HepG2 (cell line): ENCODE measurements around the gene RGS13. TPM values are rescaled to one million over a fixed set of nuclear protein-coding genes. Genes with fewer than 3 reads are reported as not detected.

Experiments
- ATAC-seq: fragments of 200-7000 bp; cut with Tn5 transposase; 3 replicates; pipeline ENCODE4 v1.9.1; 2020; ENCODE audit warnings: mild to moderate bottlenecking, moderate library complexity
- BruUV-seq: library from RNA; stranded (reverse); fragments of 400-500 nt; replicated peaks from 2 replicates; lab custom pipeline; 2021; lab: Mats Ljungman, UMichigan
- CTCF ChIA-PET: fragments of 300-600 bp; formaldehyde crosslinking; extraction: SDS; loops from one replicate; lab custom pipeline; 2021; ENCODE audit warnings: low total read pairs, inconsistent platforms, low intra/inter-chr PET ratio; lab: Yijun Ruan, JAX
- POLR2A ChIA-PET: fragments of 350-600 bp; sonication (Branson Sonifier 250); formaldehyde crosslinking; loops from one replicate; lab custom pipeline; 2020; ENCODE audit warnings: antibody characterized with exemption, inconsistent platforms; lab: Yijun Ruan, JAX
- DNase-seq: peaks from one replicate; pipeline ENCODE4 v3.0.0-alpha.2; 2015; ENCODE audit warnings: low spot score
- FAIRE-seq: peaks from 3 replicates; lab custom pipeline; 2011; peaks lifted over from hg19 to GRCh38; lab: Jason Lieb, UNC
- H2AFZ ChIP-seq: one replicate; pipeline ENCODE4 v1.6.1; 2011; ENCODE audit warnings: low read length, inconsistent platforms
- H3K27ac ChIP-seq: fragments of 300-600 bp; 3 replicates; pipeline ENCODE4 v1.8.0; 2011; ENCODE audit warnings: mixed run types, mild to moderate bottlenecking, mixed read lengths, low read length, inconsistent platforms; ENCODE audit not compliant: insufficient read depth; ENCODE audit errors: extremely low read length
- H3K27me3 ChIP-seq, 2 experiments: fragments of 200-600 bp in 1 of 2; 2 replicates in 1 of 2; 3 replicates in 1 of 2; pipeline versions ENCODE4 v1.6.0 to v1.8.0; 2011; ENCODE audit warnings: low read length in 2 of 2, mild to moderate bottlenecking in 2 of 2, moderate library complexity in 2 of 2, inconsistent platforms in 1 of 2; ENCODE audit not compliant: insufficient read depth in 2 of 2, control insufficient read depth in 1 of 2
- H3K36me3 ChIP-seq, 2 experiments: fragments of 200-600 bp in 1 of 2; replicated peaks in 1 of 2; 2 replicates in 1 of 2; 3 replicates in 1 of 2; pipeline versions ENCODE4 v1.5.1 to v1.8.0; 2011; ENCODE audit warnings: low read length in 2 of 2, inconsistent platforms in 1 of 2; ENCODE audit not compliant: insufficient read depth in 2 of 2, control insufficient read depth in 1 of 2
- H3K4me1 ChIP-seq: 2 replicates; pipeline ENCODE4 v1.5.1; 2012; ENCODE audit warnings: low read length, inconsistent platforms; ENCODE audit not compliant: insufficient read depth
- H3K4me2 ChIP-seq: 2 replicates; pipeline ENCODE4 v1.6.0; 2011; ENCODE audit warnings: low read depth, low read length, inconsistent platforms
- H3K4me3 ChIP-seq, 3 experiments: fragments of 200-600 bp in 1 of 3; sonication (generic), shearing (Covaris generic) in 1 of 3; replicated peaks in 1 of 3; 2 replicates each; pipeline ENCODE4 v1.5.1; 2011 to 2016; ENCODE audit warnings: low read length in 3 of 3, inconsistent platforms in 2 of 3, low read depth in 2 of 3, mild to moderate bottlenecking in 2 of 3, control low read depth in 1 of 3, mixed read lengths in 1 of 3; ENCODE audit not compliant: insufficient read depth in 1 of 3
- H3K79me2 ChIP-seq: one replicate; pipeline ENCODE4 v1.6.1; 2011; ENCODE audit warnings: low read length, inconsistent platforms; ENCODE audit not compliant: insufficient read depth
- H3K9ac ChIP-seq: 2 replicates; pipeline ENCODE4 v1.6.0; 2011; ENCODE audit warnings: mild to moderate bottlenecking, low read depth, low read length, inconsistent platforms; ENCODE audit not compliant: insufficient read depth
- H3K9me3 ChIP-seq: 2 replicates; pipeline ENCODE4 v1.5.1; 2012; ENCODE audit warnings: mild to moderate bottlenecking, low read length
- H4K20me1 ChIP-seq: 2 replicates; pipeline ENCODE4 v1.6.0; 2011; ENCODE audit warnings: inconsistent platforms, mild to moderate bottlenecking, low read length, moderate library complexity; ENCODE audit not compliant: insufficient read depth
- DMAP1 ChIP-seq: IDR thresholded peaks from 2 replicates; pipeline ENCODE4 v1.6.1; 2016
- GLI4 ChIP-seq: sonication (generic); formaldehyde crosslinking; IDR thresholded peaks from 2 replicates; pipeline ENCODE4 v1.5.1; 2020; ENCODE audit warnings: missing genetic modification reagents, mild to moderate bottlenecking, moderate library complexity, borderline replicate concordance
- GZF1 ChIP-seq: sonication (generic); formaldehyde crosslinking; IDR thresholded peaks from 2 replicates; pipeline ENCODE4 v1.5.1; 2020; ENCODE audit warnings: mild to moderate bottlenecking, missing genetic modification reagents
- MIXL1 ChIP-seq: IDR thresholded peaks from 2 replicates; pipeline ENCODE4 v1.6.1; 2016
- PRPF4 ChIP-seq: fragments of 200-400 bp; formaldehyde crosslinking; IDR thresholded peaks from 2 replicates; pipeline ENCODE4 v1.6.1; 2016; ENCODE audit warnings: low read length, low read depth; ENCODE audit not compliant: poor library complexity, severe bottlenecking
- ZNF205 ChIP-seq: IDR thresholded peaks from 2 replicates; pipeline ENCODE4 v1.6.1; 2018; ENCODE audit warnings: missing biosample characterization, missing genetic modification reagents
- ZNF556 ChIP-seq: sonication (generic); formaldehyde crosslinking; IDR thresholded peaks from 2 replicates; pipeline ENCODE4 v1.4.0; 2020; ENCODE audit warnings: mild to moderate bottlenecking, missing genetic modification reagents, borderline replicate concordance
- WGBS: methylation state at CpG from one replicate; pipeline ENCODE4 v1.1.6; 2017; ENCODE audit warnings: low lambda C conversion rate; 5-methylcytosine and 5-hydroxymethylcytosine counted together
- in situ Hi-C: cut with HindIII; loops from 2 replicates; pipeline ENCODE4 v1.10.0; 2017; ENCODE audit warnings: low pct_unique_long_range_greater_than_20kb; ENCODE audit not compliant: extremely low pct_ligation_motif_present
- intact Hi-C: fragments of 100-400 bp; cut with micrococcal nuclease; formaldehyde crosslinking; loops from one replicate; pipeline ENCODE4 v1.10.0; 2022; ENCODE audit not compliant: unreplicated experiment
- polyA plus RNA-seq, 8 experiments: library from polyadenylated mRNA; depleted of rRNA in 3 of 8; stranded (reverse) in 7 of 8; unstranded in 1 of 8; fragments of >200 nt; fragmentation: Illumina TruSeq in 4 of 8; extraction: Trizol in 4 of 8; gene quantifications; 2 replicates each; pipeline versions ENCODE4 v1.2.1 to v1.2.3, GENCODE V29; 2011 to 2016; ENCODE audit warnings: low read depth in 4 of 8, missing spikeins in 1 of 8, mixed read lengths in 1 of 8; ENCODE audit not compliant: insufficient read depth in 1 of 8
- total RNA-seq, 5 experiments: library from RNA; depleted of rRNA; stranded (reverse); fragments of >200 nt; fragmentation: Illumina TruSeq; extraction: Trizol; gene quantifications; 2 replicates each; pipeline ENCODE4 v1.2.3, GENCODE V29; 2016; ENCODE audit warnings: low read depth in 1 of 5

Gene RGS13
- total and polyA plus RNA-seq, 2 of the 13 experiments (the other 11 are each of a cell fraction or from before 2014, with no cell fraction given) = not detected

- intact Hi-C loops = no loop called here
- no peak overlapping the region for H3K4me2 ChIP-seq
- H3K27ac ChIP-seq = no peak overlapping the region
- ATAC-seq (no peak), DNase-seq (no peak), FAIRE-seq (no peak)
- 0 out of 2 replicates have a peak, but pooled peaks cover 15% of the 10 kb centered on the region for H3K4me1 ChIP-seq
- 95% methylated on average over 1 of the region's 1 CpG for WGBS
- no peaks in the 10 kb centered on the region for H4K20me1 ChIP-seq
- H3K9ac ChIP-seq = no peak overlapping the region
- no peaks in the 10 kb centered on the region for H3K36me3 ChIP-seq
- BruUV-seq = no TSS peak
- TF ChIP-seq GZF1 = no peak
- ChIA-PET POLR2A (no interaction called here), CTCF (no interaction called here)
- no peak overlapping the region for H2AFZ ChIP-seq
- no peaks in the 10 kb centered on the region for H3K79me2 ChIP-seq
- H3K4me3 ChIP-seq = no peak overlapping the region
- H3K27me3 ChIP-seq = no peaks in the 10 kb centered on the region
- in situ Hi-C loops = no loop called here
- H3K9me3 ChIP-seq = no peaks in the 10 kb centered on the region
Observed at GRCh38 chr1:192615055-192615454, 20.9 kb upstream of the RGS13 start.

- ChIA-PET CTCF (no interaction called here), POLR2A (no interaction called here)
Observed at GRCh38 chr1:192620071-192620635, 15.8 kb upstream of the RGS13 start.

More at GRCh38 chr1:192620071-192620635, 15.8 kb upstream of the RGS13 start:
- Histone ChIP-seq H3K27ac (no peak overlapping the region), H3K79me2 (no peaks in the 10 kb centered on the region), H4K20me1 (no peaks in the 10 kb centered on the region), H3K9me3 (no peaks in the 10 kb centered on the region), H3K4me2 (no peak overlapping the region), H3K27me3 (no peaks in the 10 kb centered on the region), H3K4me3 (no peak overlapping the region), H3K36me3 (no peaks in the 10 kb centered on the region), H2AFZ (no peak overlapping the region), H3K9ac (no peak overlapping the region), H3K4me1 (no peaks in the 10 kb centered on the region)
- in situ Hi-C loops (no loop called here), intact Hi-C loops (no loop called here)
- TF ChIP-seq DMAP1 (CRISPR knock-in tag) (no peak), ZNF205 (CRISPR knock-in tag) (no peak), MIXL1 (CRISPR knock-in tag) (no peak), PRPF4 (no peak), ZNF556 (CRISPR knock-in tag) (no peak), GLI4 (CRISPR knock-in tag) (no peak)
- ATAC-seq (no peak), DNase-seq (no peak), FAIRE-seq (no peak)
- no TSS peak for BruUV-seq
